ENCODE data around the gene COL8A1.

DNA sequence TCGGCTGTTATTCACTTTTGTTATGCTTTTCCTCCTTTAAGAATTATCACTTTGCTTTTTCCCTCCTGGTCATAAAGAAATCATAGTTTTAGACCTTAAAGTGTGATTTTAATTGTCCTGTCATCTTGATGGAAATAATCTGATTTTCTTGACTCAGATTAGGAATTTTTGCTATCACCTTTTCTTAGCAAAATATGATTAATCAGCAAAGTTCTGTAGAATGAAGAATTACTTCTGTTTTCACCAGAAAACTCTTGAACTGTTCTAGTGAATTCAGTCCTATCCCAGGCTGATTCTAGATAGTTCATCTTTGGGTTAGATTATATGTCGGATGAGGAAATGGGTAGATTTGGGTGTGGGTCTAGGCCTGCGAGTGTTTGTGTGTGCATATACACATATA, 191.4 kb downstream of the COL8A1 start:
- TF ChIP-seq, protein P1, sequence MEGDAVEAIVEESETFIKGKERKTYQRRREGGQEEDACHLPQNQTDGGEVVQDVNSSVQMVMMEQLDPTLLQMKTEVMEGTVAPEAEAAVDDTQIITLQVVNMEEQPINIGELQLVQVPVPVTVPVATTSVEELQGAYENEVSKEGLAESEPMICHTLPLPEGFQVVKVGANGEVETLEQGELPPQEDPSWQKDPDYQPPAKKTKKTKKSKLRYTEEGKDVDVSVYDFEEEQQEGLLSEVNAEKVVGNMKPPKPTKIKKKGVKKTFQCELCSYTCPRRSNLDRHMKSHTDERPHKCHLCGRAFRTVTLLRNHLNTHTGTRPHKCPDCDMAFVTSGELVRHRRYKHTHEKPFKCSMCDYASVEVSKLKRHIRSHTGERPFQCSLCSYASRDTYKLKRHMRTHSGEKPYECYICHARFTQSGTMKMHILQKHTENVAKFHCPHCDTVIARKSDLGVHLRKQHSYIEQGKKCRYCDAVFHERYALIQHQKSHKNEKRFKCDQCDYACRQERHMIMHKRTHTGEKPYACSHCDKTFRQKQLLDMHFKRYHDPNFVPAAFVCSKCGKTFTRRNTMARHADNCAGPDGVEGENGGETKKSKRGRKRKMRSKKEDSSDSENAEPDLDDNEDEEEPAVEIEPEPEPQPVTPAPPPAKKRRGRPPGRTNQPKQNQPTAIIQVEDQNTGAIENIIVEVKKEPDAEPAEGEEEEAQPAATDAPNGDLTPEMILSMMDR (IDR thresholded peaks at IDR 0.05), result no peak
- no peak for TF ChIP-seq POLR2A (IDR thresholded peaks at IDR 0.05; ENCODE audit: low read depth)

Data from esophagus muscularis mucosa (tissue), 3 donors.